PC-9 (cell line): ENCODE results near the gene ANKRA2. TPM values are rescaled to one million over a fixed set of nuclear protein-coding genes. Genes with fewer than 3 reads are reported as not detected.

Source experiments
- Bru-seq: library from RNA; stranded (reverse); fragments of 400-500 nt; gene quantifications from one replicate; lab custom pipeline; 2021; lab: Mats Ljungman, UMichigan
- BruChase-seq, 2 experiments: library from RNA; stranded (reverse); fragments of 400-500 nt; gene quantifications; one replicate each; lab custom pipeline; 2021; lab: Mats Ljungman, UMichigan
- BruUV-seq: library from RNA; stranded (reverse); fragments of 400-500 nt; replicated peaks from 2 replicates; lab custom pipeline; 2021; lab: Mats Ljungman, UMichigan
- CTCF ChIA-PET: fragments of 300-600 bp; sonication (Branson Sonifier 250); formaldehyde crosslinking; loops from one replicate; lab custom pipeline; 2022; ENCODE audit warnings: antibody characterized with exemption; lab: Charles Lee
- POLR2A ChIA-PET: fragments of 300-600 bp; sonication (Branson Sonifier 250); formaldehyde crosslinking; loops from one replicate; lab custom pipeline; 2022; ENCODE audit warnings: antibody characterized with exemption; ENCODE audit not compliant: unreplicated experiment; lab: Charles Lee
- DNase-seq, 2 experiments: peaks; one replicate each; pipeline versions ENCODE4 v3.0.0 to v3.0.0-alpha.2; 2015 to 2022; ENCODE audit warnings: mixed read lengths in 1 of 2
- H2AFZ ChIP-seq: fragments of 200-600 bp; sonication (generic); 2 replicates; pipeline ENCODE4 v1.8.1; 2017; ENCODE audit warnings: antibody characterized with exemption
- H3F3A ChIP-seq: fragments of 200-600 bp; sonication (generic); 2 replicates; pipeline ENCODE4 v1.8.1; 2017; ENCODE audit warnings: antibody characterized with exemption, mild to moderate bottlenecking, low read depth; ENCODE audit not compliant: insufficient read depth
- H3K27ac ChIP-seq: fragments of 200-600 bp; sonication (generic); 2 replicates; pipeline ENCODE4 v1.6.1; 2016; ENCODE audit warnings: mixed run types
- H3K27me3 ChIP-seq: fragments of 200-600 bp; sonication (generic); 2 replicates; pipeline ENCODE4 v1.6.1; 2016; ENCODE audit warnings: low read depth, mixed run types; ENCODE audit not compliant: insufficient read depth
- H3K36me3 ChIP-seq: fragments of 200-600 bp; sonication (generic); 2 replicates; pipeline ENCODE4 v1.6.1; 2016; ENCODE audit warnings: low read depth, mixed run types
- H3K4me1 ChIP-seq: fragments of 200-600 bp; sonication (generic); replicated peaks from 2 replicates; pipeline ENCODE4 v1.6.1; 2016; ENCODE audit warnings: mixed run types; ENCODE audit not compliant: insufficient read depth
- H3K4me2 ChIP-seq: fragments of 200-600 bp; sonication (generic); 2 replicates; pipeline ENCODE4 v1.6.1; 2017; ENCODE audit warnings: mixed run types
- H3K4me3 ChIP-seq: fragments of 200-600 bp; sonication (generic); 2 replicates; pipeline ENCODE4 v1.6.1; 2016; ENCODE audit warnings: mixed run types
- H3K79me2 ChIP-seq: fragments of 200-600 bp; sonication (generic); 2 replicates; pipeline ENCODE4 v1.6.1; 2017; ENCODE audit warnings: low read depth, mixed run types
- H3K9me2 ChIP-seq: fragments of 200-600 bp; sonication (generic); 2 replicates; pipeline ENCODE4 v1.8.1; 2017; ENCODE audit warnings: mild to moderate bottlenecking; ENCODE audit not compliant: insufficient read depth
- H3K9me3 ChIP-seq: fragments of 200-600 bp; sonication (generic); 2 replicates; pipeline ENCODE4 v1.8.1; 2016; ENCODE audit warnings: low read depth; ENCODE audit not compliant: insufficient read depth
- H4K20me1 ChIP-seq: fragments of 200-600 bp; sonication (generic); 2 replicates; pipeline ENCODE4 v1.8.1; 2017; ENCODE audit not compliant: insufficient read depth
- CTCF ChIP-seq: fragments of 200-600 bp; sonication (generic); conservative IDR thresholded peaks from 2 replicates; pipeline ENCODE4 v1.6.1; 2017; ENCODE audit warnings: mixed run types, antibody characterized with exemption, mild to moderate bottlenecking, moderate library complexity
- EZH2 ChIP-seq: fragments of 200-600 bp; sonication (generic); IDR thresholded peaks from 2 replicates; pipeline ENCODE4 v1.8.0; 2017; ENCODE audit warnings: antibody characterized with exemption, low read depth
- intact Hi-C: fragments of 100-400 bp; cut with micrococcal nuclease; formaldehyde crosslinking; loops from one replicate; pipeline ENCODE4 v1.10.0; 2022; ENCODE audit not compliant: unreplicated experiment
- long read RNA-seq: library from polyadenylated mRNA; stranded (forward); transcript quantifications from one replicate; pipeline ENCODE4 v2.0.0, GENCODE V29; 2022
- total RNA-seq: library from RNA; stranded (reverse); gene quantifications from 2 replicates; pipeline ENCODE4 v1.2.3, GENCODE V29; 2021

The ANKRA2 gene
- 12.9 and 15.5 TPM in 2 replicates for total RNA-seq
- percentile 64 among the genes with signal in this experiment for Bru-seq, nascent RNA
- percentile 75 among the genes with signal in this experiment for BruChase-seq, experiment 1, labeled RNA remaining after a 2-hour chase
- percentile 59 among the genes with signal in this experiment for BruChase-seq, experiment 2, labeled RNA remaining after a 6-hour chase
- long read RNA-seq, transcript ANKRA2-201 (9 exons, 2,063 nt): major isoform, 20 of 28 reads
- long read RNA-seq, partial matches to known transcripts: 2 of 28 reads
- long read RNA-seq, other reads (novel, unspliced or antisense): 6 of 28 reads

GRCh38 chr5:73565139-73565968 is at the start of gene ANKRA2, which contains the start of gene UTP15:
TSS of gene ANKRA2 (minus strand) at chr5:73565639. CDS start at chr5:73562881, 2,758 bp downstream.
TSS of gene UTP15 (plus strand) at chr5:73565743. CDS start at chr5:73567345, 1,602 bp downstream.
- Histone ChIP-seq H3K4me3 (peak within 1 kb of the TSS; percentile 90), H3K79me2 (peaks cover 66% of the 10 kb centered on the region), H2AFZ (peak within 1 kb of the TSS; percentile 88), H3K36me3 (peaks cover 22% of the 10 kb centered on the region), H4K20me1 (no peaks in the 10 kb centered on the region), H3F3A (peaks cover 8% of the 10 kb centered on the region), H3K27me3 (no peaks in the 10 kb centered on the region), H3K4me1 (peaks cover 23% of the 10 kb centered on the region), H3K9me3 (no peaks in the 10 kb centered on the region), H3K4me2 (peak within 1 kb of the TSS; percentile 98), H3K27ac (peak within 1 kb of the TSS; percentile 20), H3K9me2 (no peaks in the 10 kb centered on the region)
- intact Hi-C loops: loop anchor here (2.0 kb wide), 2 partner anchors 25 to 47 kb away; no protein-coding TSS in a partner anchor
- no TSS peak for BruUV-seq
- ChIA-PET POLR2A (interaction anchor here (0.7 kb wide), 4 partner anchors 50 to 534 kb away, joined by 5 to 7 read pairs (median 6); no protein-coding TSS in a partner anchor), CTCF (interaction anchor here (0.6 to 1.1 kb wide), 3 partner anchors 11 to 228 kb away, joined by 3 to 5 read pairs (median 3); no protein-coding TSS in a partner anchor)
- peak; percentile 90 to 96 for DNase-seq
- TF ChIP-seq EZH2: no peak
- TF ChIP-seq CTCF: no peak

- CTCF ChIA-PET: no interaction called here
- intact Hi-C loops: loop anchor here (5.0 kb wide), 1 partner anchor 37 kb away; no protein-coding TSS in a partner anchor
- H3K9me3 ChIP-seq: no peaks in the 10 kb centered on the region
- H3F3A ChIP-seq: peaks cover 34% of the 10 kb centered on the region; the same call in 1 of the 2 replicates
- peak overlapping the region; percentile 2; the same call in 1 of the 2 replicates for H3K4me2 ChIP-seq
- H3K9me2 ChIP-seq: no peaks in the 10 kb centered on the region
- POLR2A ChIA-PET: interaction anchor here (0.6 kb wide), 2 partner anchors 10 to 24 kb away, joined by 3 to 7 read pairs; no protein-coding TSS in a partner anchor
- BruUV-seq: no TSS peak
- DNase-seq: peak; percentile 62 to 87
- H3K36me3 ChIP-seq: no peaks in the 10 kb centered on the region
- TF ChIP-seq EZH2 (no peak), CTCF (no peak)
- H3K4me1 ChIP-seq: peaks cover 37% of the 10 kb centered on the region
- H2AFZ ChIP-seq: no peak overlapping the region
- peak overlapping the region; percentile 41 for H3K27ac ChIP-seq
- no peak overlapping the region for H3K4me3 ChIP-seq
- H4K20me1 ChIP-seq: no peaks in the 10 kb centered on the region
- H3K79me2 ChIP-seq: no peaks in the 10 kb centered on the region
- H3K27me3 ChIP-seq: no peaks in the 10 kb centered on the region
Observed at GRCh38 chr5:73615085-73615484, 49.6 kb upstream of the ANKRA2 start.

- Histone ChIP-seq H3K4me2 (peak overlapping the region; percentile 42), H3K36me3 (no peaks in the 10 kb centered on the region), H2AFZ (no peak overlapping the region), H3K79me2 (no peaks in the 10 kb centered on the region), H3K4me1 (peaks cover 37% of the 10 kb centered on the region), H3K9me2 (no peaks in the 10 kb centered on the region), H3F3A (peaks cover 34% of the 10 kb centered on the region; the same call in 1 of the 2 replicates), H3K4me3 (no peak overlapping the region), H3K27ac (peak overlapping the region; percentile 20), H3K27me3 (no peaks in the 10 kb centered on the region), H4K20me1 (no peaks in the 10 kb centered on the region), H3K9me3 (no peaks in the 10 kb centered on the region)
- ChIA-PET CTCF (no interaction called here), POLR2A (no interaction called here)
- no TSS peak for BruUV-seq
- TF ChIP-seq CTCF (no peak), EZH2 (no peak)
- peak in 1 of 2 experiments; percentile 80 for DNase-seq
- intact Hi-C loops: no loop called here
Observed at GRCh38 chr5:73612799-73613198, 47.4 kb upstream of the ANKRA2 start.
